ENCODE data around the gene GDPD5.

GDPD5 gene

DNA sequence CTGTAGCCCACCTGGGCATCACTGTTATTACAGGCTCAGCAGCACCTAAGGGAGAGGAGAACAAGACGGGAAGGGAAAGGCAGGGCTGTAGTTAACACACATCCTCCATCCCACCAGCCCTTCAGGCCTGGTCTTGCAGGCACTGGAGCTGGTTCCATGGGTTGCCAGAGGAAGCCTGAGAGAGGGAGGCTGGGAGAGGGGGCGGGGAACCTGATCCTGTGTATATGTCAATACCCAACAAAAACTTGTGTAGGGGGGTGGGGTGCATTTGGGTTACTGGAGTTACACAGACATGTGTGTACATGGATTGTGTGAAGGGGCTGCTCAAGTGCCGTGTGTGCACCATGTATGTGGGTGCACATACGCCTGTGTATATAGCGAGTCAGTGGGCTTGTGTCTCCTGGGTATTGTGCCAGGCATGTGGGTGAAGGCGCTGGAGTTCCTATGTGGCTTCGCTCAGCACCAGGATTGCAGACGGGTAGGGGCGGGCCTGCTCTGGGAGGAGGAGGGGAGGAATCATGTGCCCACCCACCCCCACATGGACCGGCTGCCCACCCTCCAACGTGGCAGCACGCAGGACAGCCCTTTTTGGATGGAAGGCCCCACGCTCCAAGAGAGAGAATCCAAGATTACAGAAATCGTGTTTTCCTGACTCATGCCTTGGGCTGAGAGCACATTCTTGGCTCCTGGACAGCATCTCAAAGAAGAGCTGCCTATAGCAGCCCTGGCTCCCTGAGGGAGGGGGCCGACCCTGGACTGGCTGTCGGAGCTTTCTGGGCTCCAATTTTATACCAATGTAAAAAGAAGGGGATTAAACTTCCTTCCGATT, 32.1 kb upstream of the GDPD5 start:
- DNase-seq (ENCODE audit: low read depth, low spot score), result no peak

GRCh38 chr11:75556275-75556674, 30.5 kb upstream of the GDPD5 start:
- DNase-seq (ENCODE audit: low read depth, low spot score), result no peak

DNA sequence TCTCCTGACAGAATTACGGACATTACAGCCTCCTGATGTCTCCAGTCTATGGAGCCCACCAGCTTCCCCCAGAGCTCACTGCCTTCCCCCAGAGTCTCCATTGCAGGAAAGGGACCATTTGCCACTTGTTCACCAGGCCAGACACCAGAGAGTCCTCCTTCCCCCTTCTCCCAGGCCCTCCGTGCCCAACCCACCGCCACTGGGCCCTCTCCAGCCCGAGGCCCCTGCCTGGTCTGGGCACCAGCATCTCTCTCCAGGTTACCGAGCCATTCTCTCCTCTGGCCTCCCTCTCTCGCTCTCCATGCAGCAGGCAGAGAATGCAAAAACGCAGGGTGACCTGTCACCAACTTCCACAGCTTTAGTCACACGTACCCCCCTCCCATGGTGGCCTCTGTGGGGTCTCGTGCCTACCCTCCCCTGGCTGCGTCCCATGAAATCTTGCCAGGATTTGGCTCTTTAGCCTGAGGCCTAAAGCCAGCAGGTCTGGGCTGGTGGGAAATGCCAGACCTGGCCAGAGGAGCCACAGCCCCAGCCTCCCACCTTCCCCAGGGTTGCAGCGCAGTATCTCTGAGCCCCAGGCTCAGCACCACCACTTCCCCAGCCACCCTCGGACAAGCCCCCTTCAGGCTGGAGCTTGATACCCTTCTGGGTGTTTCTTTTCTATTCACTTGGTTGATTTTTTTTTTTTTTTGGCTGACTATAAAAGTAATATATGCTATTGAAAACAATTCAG, 29.5 kb upstream of the GDPD5 start:
- no peak for DNase-seq (ENCODE audit: low read depth, low spot score)

GRCh38 chr11:75554258-75555022, 28.7 kb upstream of the GDPD5 start:
- no peak for DNase-seq (ENCODE audit: low read depth, low spot score)

DNA sequence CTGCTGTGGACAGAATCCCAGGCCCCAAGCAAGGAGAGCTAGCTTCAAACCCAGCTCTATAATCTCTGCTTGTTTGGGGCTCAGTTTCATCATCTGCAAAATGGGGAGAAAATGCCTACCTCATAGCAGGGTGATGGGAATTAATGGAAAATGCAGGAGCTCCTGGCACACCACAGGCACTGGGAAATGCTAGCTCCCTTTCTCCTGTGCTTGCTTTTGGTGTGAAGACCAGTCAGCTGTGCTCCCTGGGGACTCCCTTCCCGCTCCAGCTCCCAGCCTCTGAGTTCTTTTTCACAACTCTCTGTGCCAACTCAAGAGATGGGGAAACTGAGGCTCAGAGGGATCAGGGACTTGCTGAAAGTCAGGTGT, 28.1 kb upstream of the GDPD5 start:
- no peak for DNase-seq (ENCODE audit: low read depth, low spot score)

DNA sequence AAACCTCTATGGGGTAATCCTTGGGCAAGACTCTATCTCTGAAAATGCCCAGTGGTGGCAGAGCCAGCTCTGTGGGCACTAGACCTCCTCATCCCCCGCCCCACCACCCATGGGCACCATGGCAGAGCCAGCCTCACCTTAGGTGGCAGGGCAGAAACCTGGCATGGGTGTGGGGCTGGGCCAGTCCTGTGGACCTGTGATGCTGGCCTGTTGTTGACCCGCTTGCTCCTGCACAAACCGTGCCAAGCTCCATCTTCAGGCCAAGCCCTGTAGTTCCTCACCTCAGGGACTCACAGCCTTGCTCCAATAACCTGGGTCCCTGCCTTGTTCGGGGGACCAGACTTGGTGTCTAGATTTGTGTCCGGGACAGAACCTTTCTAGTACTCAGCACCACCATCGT, 27.4 kb upstream of the GDPD5 start:
- DNase-seq (ENCODE audit: low read depth, low spot score), result no peak

DNA sequence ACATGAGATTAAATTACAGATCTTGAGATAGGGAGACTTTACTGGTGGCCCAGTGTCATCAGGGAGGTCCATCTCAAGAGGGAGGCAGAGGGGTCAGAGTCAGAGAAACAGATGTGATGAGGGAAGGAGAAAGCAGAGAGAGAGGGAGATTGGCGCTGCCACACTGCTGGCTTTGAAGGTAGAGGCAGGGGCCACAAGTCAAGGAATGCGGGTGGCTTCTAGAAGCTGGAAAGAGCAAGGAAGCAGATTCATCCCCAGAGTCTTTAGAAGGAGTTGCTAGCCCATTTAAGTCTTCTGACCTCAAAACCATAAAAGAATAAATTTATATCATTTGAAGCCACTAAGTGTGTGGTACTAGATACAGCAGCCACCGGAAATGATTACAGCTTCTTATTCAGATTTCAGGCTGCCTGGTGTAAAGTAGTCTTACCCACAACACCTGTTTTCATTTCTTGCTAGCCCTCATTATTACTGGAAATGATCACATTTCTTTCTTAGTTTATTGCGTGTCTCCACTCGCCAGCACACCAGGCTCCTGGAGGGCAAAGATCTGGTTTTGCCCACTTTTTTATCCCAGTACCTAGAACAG, 23.7 kb upstream of the GDPD5 start:
- DNase-seq (ENCODE audit: low read depth, low spot score), result no peak

DNA sequence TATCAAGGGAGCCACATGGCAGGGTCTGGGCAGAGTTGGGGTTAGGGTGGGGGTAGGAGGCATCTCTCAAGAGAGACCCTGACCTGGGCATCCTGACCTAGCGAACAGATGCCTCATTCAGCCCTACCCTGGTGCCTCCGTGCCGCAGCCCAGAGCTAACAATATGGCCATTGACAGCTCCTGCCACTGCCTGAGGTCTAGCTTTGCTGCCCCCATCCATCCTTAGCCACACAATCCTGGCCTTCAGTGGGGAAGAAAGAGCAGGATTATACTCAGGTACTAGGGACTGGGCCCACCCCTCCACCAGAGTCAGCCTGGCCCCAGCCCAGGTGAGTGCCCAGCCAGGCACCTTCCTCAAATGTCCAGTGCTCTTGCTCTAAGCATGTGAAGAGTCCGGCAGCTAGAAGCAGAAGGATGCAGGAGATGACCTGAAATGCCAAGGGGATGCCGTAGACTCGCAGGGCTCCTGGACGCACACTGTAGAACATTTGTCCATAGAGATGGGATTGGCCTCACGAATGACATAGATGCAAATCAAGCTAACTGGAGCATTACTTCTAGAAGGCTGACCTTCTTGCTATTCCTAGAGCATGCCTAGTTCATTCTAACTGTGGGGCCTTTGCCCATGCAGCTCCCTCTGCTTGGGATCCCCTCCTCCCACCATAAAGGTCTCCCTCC, 23.0 kb upstream of the GDPD5 start:
- DNase-seq (ENCODE audit: low read depth, low spot score), result no peak

- DNase-seq (ENCODE audit: low read depth, low spot score), result no peak
Observed at GRCh38 chr11:75547617-75548058, 21.9 kb upstream of the GDPD5 start.

DNA sequence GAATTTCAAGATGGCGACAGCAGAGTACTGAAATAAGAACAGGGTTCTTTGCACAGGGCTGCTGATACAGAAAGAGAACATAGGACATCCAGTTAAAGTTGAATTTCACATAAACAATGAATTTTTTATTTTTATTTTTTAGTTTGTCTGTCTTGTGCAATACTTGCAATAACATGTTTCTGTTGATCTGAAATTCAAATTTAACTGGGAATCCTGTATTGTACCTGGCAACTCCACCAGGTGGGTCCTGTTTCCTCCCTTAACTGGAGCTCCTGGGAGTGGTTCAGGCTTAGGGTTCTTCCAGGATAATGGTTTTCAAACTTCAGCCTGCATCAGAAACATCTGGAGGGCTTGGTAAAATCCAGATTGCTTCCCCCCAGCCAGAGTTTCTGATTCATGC, 21.4 kb upstream of the GDPD5 start:
- DNase-seq (ENCODE audit: low read depth, low spot score), result no peak

- DNase-seq (ENCODE audit: low read depth, low spot score), result no peak
Observed at GRCh38 chr11:75543806-75544205, 18.1 kb upstream of the GDPD5 start.

GRCh38 chr11:75542088-75542438, 16.3 kb upstream of the GDPD5 start:
- no peak for DNase-seq (ENCODE audit: low read depth, low spot score)

DNA sequence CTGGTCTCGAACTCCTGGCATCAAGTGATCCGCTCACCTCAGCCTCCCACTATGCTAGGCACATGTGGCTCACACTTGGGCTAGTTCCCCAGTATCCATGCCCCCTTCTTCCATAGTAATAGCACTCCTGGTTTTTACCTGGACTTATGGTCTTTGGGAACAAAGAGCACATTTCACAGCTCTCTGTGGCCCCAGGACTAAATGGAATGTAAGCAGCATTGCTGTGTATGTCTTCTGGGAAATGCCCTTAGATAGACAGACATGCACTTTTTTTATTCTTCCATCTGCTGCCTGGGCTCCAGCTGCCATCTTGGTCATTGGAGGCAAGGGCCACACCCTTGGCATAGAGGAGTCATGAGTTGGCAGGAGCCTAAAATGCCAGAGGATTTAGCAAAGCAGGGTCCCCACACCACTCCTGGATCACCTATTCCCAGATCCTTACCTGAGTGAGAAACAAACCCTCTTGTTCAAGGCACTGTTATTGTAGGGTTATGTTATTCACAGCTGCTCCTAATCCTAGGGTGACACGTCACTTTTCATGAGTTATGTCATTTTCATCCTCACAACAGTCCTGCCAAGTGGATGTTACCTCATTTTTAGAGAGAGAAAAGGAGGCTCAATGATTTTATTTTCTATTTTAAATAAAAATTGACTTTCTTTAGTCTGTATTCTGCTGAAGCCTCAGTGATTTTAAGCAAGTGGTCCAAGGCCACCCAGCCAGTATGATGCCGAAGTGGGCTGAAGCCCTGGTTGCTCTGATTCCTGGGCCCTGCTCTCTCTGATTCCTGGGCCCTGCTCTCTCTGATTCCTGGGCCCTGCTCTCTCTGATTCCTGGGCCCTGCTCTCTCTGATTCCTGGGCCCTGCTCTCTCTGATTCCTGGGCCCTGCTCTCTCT, 15.7 kb upstream of the GDPD5 start:
- DNase-seq (ENCODE audit: low read depth, low spot score), result no peak

DNA sequence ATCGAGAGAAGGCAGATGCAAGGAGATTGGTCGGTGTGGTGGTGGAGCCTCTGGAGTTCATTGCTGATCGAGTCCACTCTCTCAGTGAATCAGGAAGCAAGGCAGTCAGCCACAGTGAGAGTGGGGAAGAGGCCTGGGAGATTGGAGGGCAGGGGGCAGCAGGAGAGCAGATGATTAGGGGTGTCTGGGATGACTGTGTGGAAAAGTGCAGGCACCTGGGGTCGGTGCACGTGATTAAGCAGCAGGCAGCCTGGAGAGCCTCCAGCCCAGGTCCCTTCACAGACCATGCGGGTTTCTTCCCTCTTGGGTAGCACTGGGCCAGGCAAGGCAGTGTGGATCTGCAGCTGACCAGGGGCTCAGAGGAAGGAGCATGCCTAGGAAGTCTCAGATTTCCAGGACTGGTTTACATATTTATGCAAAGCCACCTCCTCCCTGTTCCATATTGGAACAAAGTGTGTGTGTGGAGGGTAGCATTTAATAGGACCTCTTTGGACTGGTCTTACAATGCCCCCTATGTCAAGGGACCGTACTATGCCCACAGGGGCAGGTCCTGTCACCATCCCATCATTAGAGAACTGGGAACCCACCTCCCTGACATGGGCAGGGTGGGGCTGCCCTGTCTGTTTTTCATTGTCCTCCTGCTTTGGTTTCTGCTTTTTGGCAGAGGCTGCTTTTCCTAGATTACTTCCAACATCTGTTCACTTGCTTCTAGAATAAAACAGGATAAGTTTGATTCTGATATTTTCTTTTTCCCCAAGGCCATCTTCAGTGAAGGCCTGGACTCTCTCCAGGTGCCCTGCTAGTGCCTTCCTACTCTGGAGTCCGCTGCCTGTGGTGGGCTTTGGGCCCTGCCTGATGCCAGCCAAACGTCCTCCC, 14.0 kb upstream of the GDPD5 start:
- no peak for DNase-seq (ENCODE audit: low read depth, low spot score)

DNA sequence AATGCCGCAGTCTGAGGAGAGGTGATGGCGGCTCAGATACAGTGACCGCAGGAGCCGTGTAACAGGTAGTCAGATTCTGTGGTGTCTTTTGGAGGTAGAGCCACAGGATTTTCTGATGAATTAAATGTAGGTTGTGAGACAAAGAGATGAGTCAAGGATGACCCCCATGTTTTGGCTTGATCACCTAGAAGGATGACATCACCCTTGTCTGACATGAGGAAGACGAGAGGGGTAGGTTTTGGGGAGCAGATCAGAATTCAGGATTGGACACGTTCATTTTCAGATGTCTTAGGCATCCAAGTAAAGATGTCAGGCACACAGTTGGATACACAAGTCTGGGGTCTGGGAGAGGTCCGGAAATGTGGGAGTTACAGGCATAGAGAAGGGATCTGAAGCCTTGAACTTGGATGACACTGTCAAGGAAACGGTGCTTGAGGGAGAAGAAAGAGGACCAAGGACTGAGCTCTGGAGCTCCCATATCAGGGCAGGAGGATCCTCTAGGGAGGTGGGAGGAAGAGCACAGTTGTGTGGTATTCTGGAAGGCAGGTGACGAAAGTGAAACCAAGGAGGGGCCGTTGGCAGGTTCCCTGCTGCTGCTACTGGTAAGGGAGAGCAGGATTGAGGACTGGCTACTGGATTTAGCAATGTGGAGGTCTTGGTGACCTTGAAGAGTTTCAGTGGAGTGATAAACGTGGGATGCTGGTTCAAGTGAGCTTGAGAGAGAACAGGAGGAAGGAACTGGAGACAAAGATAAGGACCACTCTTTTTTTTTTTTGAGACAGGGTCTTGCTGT, 12.6 kb upstream of the GDPD5 start:
- DNase-seq (ENCODE audit: low read depth, low spot score), result no peak

DNA sequence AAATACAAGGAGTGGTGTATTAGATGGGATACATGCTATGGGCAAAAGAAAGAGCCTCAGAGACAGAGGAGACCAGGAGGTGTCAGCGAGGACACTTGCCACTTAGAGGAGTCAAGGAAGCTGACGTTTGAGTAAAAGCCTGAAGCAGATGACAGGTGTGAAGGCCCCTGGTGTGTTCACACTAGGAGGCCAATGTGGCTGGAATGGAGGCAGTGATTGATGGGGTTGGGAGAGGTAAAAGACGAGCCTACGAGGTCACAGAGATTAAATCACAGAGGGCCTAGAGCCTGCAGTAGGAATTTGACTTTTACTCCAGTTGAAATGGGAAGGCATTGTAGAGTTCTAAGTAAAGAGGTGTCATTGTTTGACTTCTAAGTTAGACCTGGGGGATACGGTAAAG, 12.0 kb upstream of the GDPD5 start:
- DNase-seq (ENCODE audit: low read depth, low spot score), result no peak

DNA sequence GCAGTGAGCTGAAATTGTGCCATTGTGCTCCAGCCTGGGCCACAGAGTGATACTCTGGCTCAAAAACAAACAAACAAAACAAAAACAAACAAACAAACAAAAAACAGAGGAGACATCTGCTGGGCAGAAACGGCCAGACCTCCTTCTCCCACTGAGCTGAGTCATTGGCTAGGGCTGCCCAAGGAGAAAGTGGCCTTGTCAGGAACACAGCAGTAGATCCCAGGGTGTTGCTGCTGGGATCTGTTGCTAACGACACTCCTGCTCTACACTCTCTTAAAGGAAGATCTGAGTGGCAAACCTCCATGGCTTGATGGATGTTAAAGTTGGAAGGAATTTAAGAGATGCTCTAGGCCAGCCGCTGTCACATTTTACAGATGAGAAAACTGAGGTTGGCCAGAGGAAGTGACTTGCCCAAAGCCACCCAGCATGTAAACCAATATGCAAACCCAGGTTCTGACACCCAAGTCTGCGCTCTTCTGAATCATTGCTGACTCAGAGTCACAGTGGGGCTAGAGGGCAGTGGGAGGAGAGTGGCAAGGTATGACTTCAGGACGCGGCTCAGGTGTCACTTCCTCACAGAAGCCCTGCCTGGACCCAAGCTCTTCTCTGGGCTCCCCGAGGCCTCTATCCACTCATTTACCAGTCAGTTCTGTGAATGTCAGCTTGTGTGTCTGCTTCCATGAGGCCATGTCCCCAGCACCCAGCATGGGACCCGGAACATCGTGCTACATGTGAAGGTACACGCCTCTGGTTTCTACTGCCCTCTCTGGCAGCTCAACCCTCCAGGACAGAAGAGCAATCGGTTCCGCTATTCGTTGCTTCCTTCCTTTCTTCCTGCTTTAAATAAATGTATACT, 11.3 kb upstream of the GDPD5 start:
- no peak for DNase-seq (ENCODE audit: low read depth, low spot score)

DNA sequence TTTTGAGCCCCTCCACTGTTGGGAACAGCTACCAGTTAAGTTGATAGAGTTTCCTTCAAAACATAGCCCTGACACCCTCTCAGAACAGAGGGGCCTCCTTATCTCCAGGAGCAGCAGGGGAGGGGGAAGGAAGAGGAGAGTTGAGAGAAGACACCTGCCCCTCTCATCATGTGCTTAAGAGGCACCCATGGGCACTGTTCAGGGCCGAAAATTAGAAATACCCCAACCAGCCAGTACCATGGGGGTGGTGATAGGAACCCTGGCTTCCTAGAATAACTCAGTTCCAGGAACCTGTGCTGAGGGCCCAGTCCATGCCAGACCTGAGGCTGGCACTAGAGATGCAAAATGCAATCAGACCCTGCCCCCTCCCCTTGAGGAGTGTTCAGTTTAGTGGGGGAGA, 9.3 kb upstream of the GDPD5 start:
- DNase-seq (ENCODE audit: low read depth, low spot score), result no peak
